Measurements from ENCODE around the gene FOXP2. TPM values are rescaled to one million over a fixed set of nuclear protein-coding genes. Genes with fewer than 3 reads are reported as not detected.

Gene FOXP2
- total RNA-seq, 1 donor from 2014 or later, result 13.9 TPM

DNA sequence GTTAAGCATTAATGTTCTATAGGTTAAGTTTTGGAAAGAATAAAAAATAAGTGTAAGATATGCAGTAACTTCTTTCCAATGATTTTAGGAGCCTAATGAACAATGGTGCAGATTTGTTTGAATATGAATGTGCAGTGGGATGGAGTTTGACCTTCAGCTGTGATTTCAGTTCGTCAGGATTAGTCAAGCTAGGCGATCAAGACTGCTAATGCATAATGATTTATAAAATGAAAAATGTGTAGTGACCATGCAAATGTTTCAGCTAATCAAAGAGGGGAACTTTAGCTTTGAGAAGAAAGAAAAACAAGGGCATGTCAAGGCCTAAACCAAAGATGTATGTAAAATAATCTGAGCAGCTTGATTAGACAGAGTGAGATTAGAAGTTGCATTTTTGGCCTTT is 208.5 kb downstream of the FOXP2 start:
- TF ChIP-seq, protein P1, sequence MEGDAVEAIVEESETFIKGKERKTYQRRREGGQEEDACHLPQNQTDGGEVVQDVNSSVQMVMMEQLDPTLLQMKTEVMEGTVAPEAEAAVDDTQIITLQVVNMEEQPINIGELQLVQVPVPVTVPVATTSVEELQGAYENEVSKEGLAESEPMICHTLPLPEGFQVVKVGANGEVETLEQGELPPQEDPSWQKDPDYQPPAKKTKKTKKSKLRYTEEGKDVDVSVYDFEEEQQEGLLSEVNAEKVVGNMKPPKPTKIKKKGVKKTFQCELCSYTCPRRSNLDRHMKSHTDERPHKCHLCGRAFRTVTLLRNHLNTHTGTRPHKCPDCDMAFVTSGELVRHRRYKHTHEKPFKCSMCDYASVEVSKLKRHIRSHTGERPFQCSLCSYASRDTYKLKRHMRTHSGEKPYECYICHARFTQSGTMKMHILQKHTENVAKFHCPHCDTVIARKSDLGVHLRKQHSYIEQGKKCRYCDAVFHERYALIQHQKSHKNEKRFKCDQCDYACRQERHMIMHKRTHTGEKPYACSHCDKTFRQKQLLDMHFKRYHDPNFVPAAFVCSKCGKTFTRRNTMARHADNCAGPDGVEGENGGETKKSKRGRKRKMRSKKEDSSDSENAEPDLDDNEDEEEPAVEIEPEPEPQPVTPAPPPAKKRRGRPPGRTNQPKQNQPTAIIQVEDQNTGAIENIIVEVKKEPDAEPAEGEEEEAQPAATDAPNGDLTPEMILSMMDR (IDR thresholded peaks at IDR 0.05; ENCODE audit: unreplicated experiment), result no peak
- DNase-seq (ENCODE audit: low spot score in 2 of 2, unreplicated experiment in 2 of 2), result no peak
- Mint-ChIP-seq H3K4me3 (no peak overlapping the region), H3K36me3 (no peaks in the 10 kb centered on the region), H3K27ac (no peak overlapping the region), H3K9me3 (no peaks in the 10 kb centered on the region), H3K27me3 (ENCODE audit: low read depth) (no peaks in the 10 kb centered on the region), H3K4me1 (peaks cover 27% of the 10 kb centered on the region)

DNA sequence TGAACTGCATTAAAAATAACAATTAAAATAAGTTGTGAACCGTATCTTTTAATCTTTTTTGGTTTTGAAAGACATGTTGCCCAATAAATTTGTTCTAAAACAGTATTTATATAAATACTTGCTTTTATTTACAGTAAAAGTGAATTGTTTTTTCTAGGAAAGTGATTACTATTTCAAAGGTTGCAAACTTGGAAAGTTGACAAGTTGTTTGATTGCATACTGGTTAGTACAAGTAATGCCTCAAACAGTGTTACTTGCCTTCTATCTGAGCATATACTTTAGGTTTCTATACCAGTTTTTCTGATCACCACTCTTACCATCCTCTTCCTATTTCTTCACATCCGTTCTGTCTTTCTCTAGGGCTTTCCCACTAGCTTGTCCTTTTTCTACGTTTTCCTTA is 212.6 kb downstream of the FOXP2 start:
- TF ChIP-seq, protein P1 (IDR thresholded peaks at IDR 0.05; ENCODE audit: unreplicated experiment), result no peak
- Mint-ChIP-seq H3K36me3 (no peaks in the 10 kb centered on the region), H3K9me3 (no peaks in the 10 kb centered on the region), H3K27ac (no peak overlapping the region), H3K4me3 (no peak overlapping the region), H3K4me1 (peaks cover 24% of the 10 kb centered on the region), H3K27me3 (ENCODE audit: low read depth) (no peaks in the 10 kb centered on the region)
- DNase-seq (ENCODE audit: low spot score in 2 of 2, unreplicated experiment in 2 of 2), result no peak

DNA sequence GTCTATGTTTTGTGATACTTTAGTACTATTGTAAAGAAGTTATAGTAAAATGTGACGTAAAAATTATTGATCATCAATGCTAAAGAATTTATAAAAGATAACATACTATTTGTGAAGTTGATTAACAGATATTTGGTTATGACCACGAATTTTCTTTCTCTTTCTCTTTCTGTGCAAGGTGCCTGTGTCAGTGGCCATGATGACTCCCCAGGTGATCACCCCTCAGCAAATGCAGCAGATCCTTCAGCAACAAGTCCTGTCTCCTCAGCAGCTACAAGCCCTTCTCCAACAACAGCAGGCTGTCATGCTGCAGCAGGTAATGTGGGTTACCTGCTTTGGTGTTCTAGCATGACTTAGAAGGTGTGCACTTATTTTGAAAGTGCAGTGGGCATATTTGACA is 213.7 kb downstream of the FOXP2 start:
- Mint-ChIP-seq H3K9me3 (no peaks in the 10 kb centered on the region), H3K4me3 (no peak overlapping the region), H3K27ac (no peak overlapping the region), H3K27me3 (ENCODE audit: low read depth) (no peaks in the 10 kb centered on the region), H3K36me3 (no peaks in the 10 kb centered on the region), H3K4me1 (peaks cover 17% of the 10 kb centered on the region)
- TF ChIP-seq, protein P1 (IDR thresholded peaks at IDR 0.05; ENCODE audit: unreplicated experiment), result no peak
- no peak for DNase-seq (ENCODE audit: low spot score in 2 of 2, unreplicated experiment in 2 of 2)

DNA sequence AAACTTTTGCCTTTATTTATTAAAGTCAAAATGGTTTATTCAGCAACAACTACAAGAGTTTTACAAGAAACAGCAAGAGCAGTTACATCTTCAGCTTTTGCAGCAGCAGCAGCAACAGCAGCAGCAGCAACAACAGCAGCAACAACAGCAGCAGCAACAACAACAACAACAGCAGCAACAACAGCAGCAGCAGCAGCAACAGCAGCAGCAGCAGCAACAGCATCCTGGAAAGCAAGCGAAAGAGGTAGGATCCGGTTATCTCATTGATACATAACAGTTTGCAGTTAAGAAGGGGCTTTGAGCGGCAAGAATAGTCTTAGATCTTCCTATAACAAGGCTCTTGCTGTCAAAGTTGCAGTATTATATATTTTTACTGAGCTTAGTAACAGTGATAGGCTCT is 215.1 kb downstream of the FOXP2 start:
- Mint-ChIP-seq H3K36me3 (no peaks in the 10 kb centered on the region), H3K27ac (no peak overlapping the region), H3K4me1 (peaks cover 12% of the 10 kb centered on the region), H3K27me3 (ENCODE audit: low read depth) (no peaks in the 10 kb centered on the region), H3K4me3 (no peak overlapping the region), H3K9me3 (no peaks in the 10 kb centered on the region)
- TF ChIP-seq, protein P1 (IDR thresholded peaks at IDR 0.05; ENCODE audit: unreplicated experiment), result no peak
- no peak for DNase-seq (ENCODE audit: low spot score in 2 of 2, unreplicated experiment in 2 of 2)

DNA sequence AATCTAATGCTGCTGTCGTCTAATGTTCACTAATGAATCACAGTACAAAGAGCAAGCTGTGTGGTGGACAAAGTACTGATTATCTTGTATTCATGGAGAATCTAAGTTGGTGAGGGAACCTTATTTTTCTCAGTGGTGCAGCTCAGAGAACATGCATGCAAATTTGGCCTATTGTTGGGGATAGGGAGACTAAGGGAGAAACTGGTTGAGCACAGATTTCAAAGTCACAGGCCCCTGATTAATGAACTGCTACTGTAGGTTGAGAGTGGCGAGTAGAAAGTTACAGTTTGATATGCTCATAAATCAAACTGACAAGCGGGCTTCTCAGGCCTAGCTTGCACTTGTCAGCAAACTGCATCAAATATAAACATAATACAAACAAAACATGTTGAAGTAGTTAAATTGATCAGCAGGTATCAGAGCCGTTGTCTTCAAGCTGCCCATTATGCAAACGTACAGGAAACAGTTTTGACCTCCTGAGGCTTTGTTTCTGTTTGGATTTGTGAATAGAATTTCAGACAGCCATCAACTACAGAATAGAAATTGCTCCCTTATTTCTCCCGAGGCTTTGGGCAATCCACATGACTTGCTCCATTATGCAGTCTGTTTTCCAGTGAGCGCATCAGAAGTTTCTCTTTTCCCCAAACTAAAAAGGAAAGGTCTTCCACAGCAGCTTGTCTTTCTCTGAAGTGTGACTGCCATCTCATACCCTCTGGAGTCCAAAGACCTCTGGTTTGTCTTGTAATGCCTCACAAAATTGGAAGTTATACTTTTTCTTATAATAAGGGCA is 215.8 kb downstream of the FOXP2 start:
- H3K4me1 Mint-ChIP-seq, result peaks cover 12% of the 10 kb centered on the region
- no peaks in the 10 kb centered on the region for H3K36me3 Mint-ChIP-seq
- H3K27me3 Mint-ChIP-seq (ENCODE audit: low read depth), result no peaks in the 10 kb centered on the region
- TF ChIP-seq, protein P1 (IDR thresholded peaks at IDR 0.05; ENCODE audit: unreplicated experiment), result no peak
- DNase-seq (ENCODE audit: low spot score in 2 of 2, unreplicated experiment in 2 of 2), result no peak
- H3K4me3 Mint-ChIP-seq, result no peak overlapping the region
- no peak overlapping the region for H3K27ac Mint-ChIP-seq
- H3K9me3 Mint-ChIP-seq, result no peaks in the 10 kb centered on the region
